ENCODE measurements around the gene TRIM27. TPM values are rescaled to one million over a fixed set of nuclear protein-coding genes. Genes with fewer than 3 reads are reported as not detected.

Gene TRIM27
- total RNA-seq, 2 donors from 2014 or later = 81.8 to 82.7 TPM

GRCh38 chr6:28948782-28949486, 25.1 kb upstream of the TRIM27 start:
- Mint-ChIP-seq H3K4me3 (no peak overlapping the region), H3K36me3 (ENCODE audit: low read depth) (peaks cover 3% of the 10 kb centered on the region), H3K27me3 (ENCODE audit: insufficient read depth) (no peaks in the 10 kb centered on the region), H3K4me1 (peaks cover 9% of the 10 kb centered on the region), H3K27ac (no peak overlapping the region), H3K9me3 (peaks cover 14% of the 10 kb centered on the region)
- no peak for DNase-seq
- no peaks in the 10 kb centered on the region for H3K9me3 ChIP-seq (ENCODE audit: control insufficient read depth, low read length)
- H3K36me3 ChIP-seq (ENCODE audit: control insufficient read depth, insufficient read depth, low read length) = no peaks in the 10 kb centered on the region
- TF ChIP-seq, protein P1, sequence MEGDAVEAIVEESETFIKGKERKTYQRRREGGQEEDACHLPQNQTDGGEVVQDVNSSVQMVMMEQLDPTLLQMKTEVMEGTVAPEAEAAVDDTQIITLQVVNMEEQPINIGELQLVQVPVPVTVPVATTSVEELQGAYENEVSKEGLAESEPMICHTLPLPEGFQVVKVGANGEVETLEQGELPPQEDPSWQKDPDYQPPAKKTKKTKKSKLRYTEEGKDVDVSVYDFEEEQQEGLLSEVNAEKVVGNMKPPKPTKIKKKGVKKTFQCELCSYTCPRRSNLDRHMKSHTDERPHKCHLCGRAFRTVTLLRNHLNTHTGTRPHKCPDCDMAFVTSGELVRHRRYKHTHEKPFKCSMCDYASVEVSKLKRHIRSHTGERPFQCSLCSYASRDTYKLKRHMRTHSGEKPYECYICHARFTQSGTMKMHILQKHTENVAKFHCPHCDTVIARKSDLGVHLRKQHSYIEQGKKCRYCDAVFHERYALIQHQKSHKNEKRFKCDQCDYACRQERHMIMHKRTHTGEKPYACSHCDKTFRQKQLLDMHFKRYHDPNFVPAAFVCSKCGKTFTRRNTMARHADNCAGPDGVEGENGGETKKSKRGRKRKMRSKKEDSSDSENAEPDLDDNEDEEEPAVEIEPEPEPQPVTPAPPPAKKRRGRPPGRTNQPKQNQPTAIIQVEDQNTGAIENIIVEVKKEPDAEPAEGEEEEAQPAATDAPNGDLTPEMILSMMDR (conservative IDR thresholded peaks at IDR 0.05) = no peak
- no peak overlapping the region for H3K4me3 ChIP-seq (ENCODE audit: low read length)
- 88 to 90% methylated on average over 16 to 23 of the region's 23 CpGs for WGBS, 2 experiments (ENCODE audit: insufficient coverage in 1 of 2, insufficient read length in 1 of 2)
- no peaks in the 10 kb centered on the region for H3K4me1 ChIP-seq (ENCODE audit: control insufficient read depth, insufficient read depth, low read length)
- no peak overlapping the region for H3K9ac ChIP-seq (ENCODE audit: extremely low read depth, low read length, poor library complexity, severe bottlenecking)
- no peaks in the 10 kb centered on the region for H3K27me3 ChIP-seq (ENCODE audit: control insufficient read depth, insufficient read depth, low read length, poor library complexity, severe bottlenecking)
- no peak overlapping the region for H3K27ac ChIP-seq (ENCODE audit: low read depth, low read length)

- Histone ChIP-seq H3K9ac (ENCODE audit: extremely low read depth, low read length, poor library complexity, severe bottlenecking) (no peak overlapping the region), H3K4me1 (ENCODE audit: control insufficient read depth, insufficient read depth, low read length) (no peaks in the 10 kb centered on the region), H3K27ac (ENCODE audit: low read depth, low read length) (no peak overlapping the region), H3K36me3 (ENCODE audit: control insufficient read depth, insufficient read depth, low read length) (no peaks in the 10 kb centered on the region), H3K4me3 (ENCODE audit: low read length) (no peak overlapping the region), H3K9me3 (ENCODE audit: control insufficient read depth, low read length) (no peaks in the 10 kb centered on the region), H3K27me3 (ENCODE audit: control insufficient read depth, insufficient read depth, low read length, poor library complexity, severe bottlenecking) (no peaks in the 10 kb centered on the region)
- TF ChIP-seq, protein P1 (conservative IDR thresholded peaks at IDR 0.05) = no peak
- Mint-ChIP-seq H3K9me3 (peaks cover 14% of the 10 kb centered on the region), H3K27ac (no peak overlapping the region), H3K4me3 (no peak overlapping the region), H3K36me3 (ENCODE audit: low read depth) (peaks cover 3% of the 10 kb centered on the region), H3K4me1 (peaks cover 9% of the 10 kb centered on the region), H3K27me3 (ENCODE audit: insufficient read depth) (no peaks in the 10 kb centered on the region)
- WGBS, 2 experiments (ENCODE audit: insufficient coverage in 1 of 2, insufficient read length in 1 of 2) = 85 to 96% methylated on average over 1 of the region's 1 CpG
- DNase-seq = no peak
Measured at GRCh38 chr6:28947831-28948270, 24.1 kb upstream of the TRIM27 start.

DNA sequence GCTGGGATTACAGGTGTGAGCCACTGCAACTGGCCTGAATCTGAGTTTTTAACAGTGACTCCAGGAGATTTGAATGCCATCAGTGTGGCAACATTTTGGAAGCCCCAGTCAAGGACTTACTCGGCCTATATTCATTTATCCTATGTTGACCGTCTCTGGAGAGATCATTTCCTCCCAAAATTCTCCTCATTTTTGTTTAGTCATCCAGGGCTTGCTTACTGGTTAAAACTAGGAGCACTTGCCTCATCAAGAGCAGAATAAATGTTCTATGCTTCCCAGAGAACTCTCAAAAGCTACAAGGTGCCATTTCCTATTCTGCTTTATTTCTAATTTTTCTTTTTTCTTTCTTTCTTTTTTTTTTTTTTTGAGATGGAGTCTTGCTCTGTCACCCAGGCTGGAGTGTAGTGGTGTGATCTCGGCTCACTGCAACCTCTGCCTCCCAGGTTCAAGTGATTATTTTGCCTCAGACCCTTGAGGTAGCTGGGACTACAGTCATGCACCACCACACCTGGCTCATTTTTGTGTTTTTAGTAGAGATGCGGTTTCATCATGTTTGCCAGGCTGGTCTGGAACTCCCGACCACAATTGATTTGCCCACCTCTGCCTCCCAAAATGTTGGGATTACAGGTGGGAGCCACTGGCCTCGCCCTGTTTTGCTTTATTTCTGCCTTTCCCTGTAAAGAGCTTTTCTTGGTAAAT, 23.4 kb upstream of the TRIM27 start:
- no peak overlapping the region for H3K27ac Mint-ChIP-seq
- Histone ChIP-seq H3K9me3 (ENCODE audit: control insufficient read depth, low read length) (no peaks in the 10 kb centered on the region), H3K4me3 (ENCODE audit: low read length) (no peak overlapping the region), H3K9ac (ENCODE audit: extremely low read depth, low read length, poor library complexity, severe bottlenecking) (no peak overlapping the region), H3K36me3 (ENCODE audit: control insufficient read depth, insufficient read depth, low read length) (no peaks in the 10 kb centered on the region), H3K27me3 (ENCODE audit: control insufficient read depth, insufficient read depth, low read length, poor library complexity, severe bottlenecking) (no peaks in the 10 kb centered on the region), H3K27ac (ENCODE audit: low read depth, low read length) (no peak overlapping the region), H3K4me1 (ENCODE audit: control insufficient read depth, insufficient read depth, low read length) (no peaks in the 10 kb centered on the region)
- 88 to 96% methylated on average over 5 to 6 of the region's 6 CpGs for WGBS, 2 experiments (ENCODE audit: insufficient coverage in 1 of 2, insufficient read length in 1 of 2)
- H3K27me3 Mint-ChIP-seq (ENCODE audit: insufficient read depth) = no peaks in the 10 kb centered on the region
- peaks cover 14% of the 10 kb centered on the region for H3K9me3 Mint-ChIP-seq
- peaks cover 9% of the 10 kb centered on the region for H3K4me1 Mint-ChIP-seq
- peak; percentile 34 for DNase-seq
- H3K4me3 Mint-ChIP-seq = no peak overlapping the region
- peaks cover 3% of the 10 kb centered on the region for H3K36me3 Mint-ChIP-seq (ENCODE audit: low read depth)
- TF ChIP-seq, protein P1 (conservative IDR thresholded peaks at IDR 0.05) = no peak
